HG03439 (cell line): ENCODE measurements around the gene TBC1D8.

Experiments
- ATAC-seq: cut with Tn5 transposase; IDR thresholded peaks from one replicate; pipeline ENCODE4 v1.9.1; 2021; ENCODE audit warnings: mild to moderate bottlenecking, moderate library complexity; ENCODE audit not compliant: unreplicated experiment

The TBC1D8 gene

DNA sequence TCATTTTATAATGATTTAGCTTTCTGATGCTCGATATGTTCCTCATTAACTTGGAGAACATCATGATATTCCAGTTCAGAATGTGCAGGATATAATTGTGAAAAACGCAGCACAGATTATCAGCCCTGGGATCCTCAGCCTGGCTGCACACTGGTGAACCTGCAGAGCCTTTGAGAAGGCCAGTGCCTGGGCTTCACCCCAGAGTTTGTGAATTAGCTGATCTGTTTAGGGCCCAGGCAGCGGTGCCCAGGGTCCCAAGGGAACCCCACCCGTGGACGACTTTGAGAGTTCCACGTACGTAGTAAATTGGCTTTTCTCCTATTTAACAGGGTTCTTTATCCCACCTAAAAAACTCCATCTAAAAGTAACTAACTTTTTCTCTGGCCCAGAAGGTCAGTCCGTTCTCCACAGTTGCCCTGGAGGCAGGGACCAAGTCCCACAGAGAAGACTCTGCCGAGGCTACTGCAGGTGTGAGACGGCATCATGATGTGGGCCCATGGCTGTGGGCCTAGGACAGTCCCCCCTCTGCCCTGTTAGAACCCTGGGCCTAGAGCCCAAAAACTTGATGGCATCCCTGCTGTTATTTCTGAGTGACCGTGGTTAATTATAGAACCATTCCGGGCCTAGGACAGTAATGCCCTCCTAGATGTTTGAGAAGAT lies 188.7 kb downstream of the TBC1D8 start:
- no peak for ATAC-seq

- ATAC-seq: no peak
Measured at GRCh38 chr2:100960688-100961087, 190.5 kb downstream of the TBC1D8 start.

DNA sequence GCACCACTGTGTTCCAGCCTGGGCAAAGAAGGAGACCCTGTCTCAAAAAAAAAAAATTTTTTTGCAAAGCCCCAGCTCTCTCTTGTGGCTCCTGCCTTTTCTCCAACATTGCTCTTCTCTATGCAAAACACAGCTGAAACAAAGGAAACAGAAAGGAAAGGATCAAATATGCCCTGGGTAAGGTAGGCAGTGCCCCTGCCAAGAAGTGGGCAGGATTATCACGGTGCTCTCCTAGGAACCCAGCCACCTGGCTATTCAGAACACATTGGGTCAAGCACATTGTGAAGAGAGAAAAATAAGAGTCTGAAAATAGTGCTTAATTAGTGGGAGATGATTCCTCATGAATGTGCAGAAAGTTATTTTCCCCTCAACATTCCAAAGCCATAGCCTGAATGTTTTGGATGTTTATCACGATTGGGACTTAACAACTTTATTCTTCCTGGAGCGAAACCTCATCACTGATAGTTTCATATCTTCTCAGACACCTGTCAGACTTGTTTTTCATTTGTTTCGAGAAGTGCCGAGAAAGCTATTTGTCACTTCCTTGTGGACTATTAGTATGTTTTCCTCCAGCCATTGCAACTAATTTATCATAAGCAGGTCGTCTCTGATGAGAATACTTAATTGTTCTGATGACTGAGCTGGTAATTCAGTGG lies 191.8 kb downstream of the TBC1D8 start:
- ATAC-seq: no peak

DNA sequence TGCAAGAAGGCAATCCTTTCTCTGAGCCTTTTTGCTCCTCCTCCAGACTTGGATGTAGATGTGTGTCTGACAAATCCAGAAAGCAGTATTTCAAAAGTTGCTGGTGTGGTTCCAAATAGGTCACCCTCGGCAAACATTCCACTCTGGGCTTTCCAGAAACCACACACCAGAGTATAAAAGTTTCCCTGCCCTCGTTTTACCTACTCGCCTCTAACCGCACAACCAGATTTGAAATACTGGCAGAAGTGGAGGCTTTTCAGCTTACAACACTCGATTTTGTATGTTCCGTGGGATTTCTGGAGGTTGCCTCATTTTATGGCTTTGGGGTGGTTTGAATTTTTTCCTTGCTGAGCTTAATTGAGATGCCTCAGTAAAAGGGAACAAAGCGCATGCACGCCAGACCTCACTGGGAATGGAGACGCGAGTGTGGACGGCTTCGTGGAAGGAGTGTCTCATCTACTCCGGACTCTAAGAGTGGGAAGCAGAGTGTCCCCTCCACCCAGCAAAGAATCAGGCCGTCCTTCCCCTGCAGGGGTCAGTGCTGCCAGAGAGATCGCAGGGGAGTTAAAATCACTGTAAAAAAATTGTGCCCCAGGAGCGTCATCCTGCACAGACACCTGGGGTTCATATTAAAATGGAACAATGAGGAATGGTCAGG lies 193.1 kb downstream of the TBC1D8 start:
- no peak for ATAC-seq
